Ascending aorta (tissue), 2 donors: ENCODE results near the gene ANKRD44. TPM values are rescaled to one million over a fixed set of nuclear protein-coding genes. Genes with fewer than 3 reads are reported as not detected.

Experiments used
- DNase-seq, 2 donors: peaks; one replicate each; pipeline ENCODE4 v3.0.0-alpha.2; 2019; ENCODE audit warnings: low spot score in 2 of 2
- H3K27ac ChIP-seq, 2 donors: fragments of 200-600 bp; sonication (generic); one replicate each; pipeline ENCODE4 v1.5.1; 2016 to 2017; ENCODE audit warnings: mild to moderate bottlenecking in 1 of 2
- H3K27me3 ChIP-seq: fragments of 200-600 bp; sonication (generic); one replicate; pipeline ENCODE4 v1.5.1; 2017
- H3K36me3 ChIP-seq, 2 donors: fragments of 200-600 bp; sonication (generic); one replicate each; pipeline ENCODE4 v1.5.1; 2016
- H3K4me1 ChIP-seq, 2 donors: fragments of 200-600 bp; sonication (generic); one replicate each; pipeline ENCODE4 v1.5.1; 2016 to 2017; ENCODE audit warnings: mild to moderate bottlenecking in 1 of 2
- H3K4me3 ChIP-seq, 2 donors: fragments of 200-600 bp; sonication (generic); one replicate each; pipeline ENCODE4 v1.5.1; 2016 to 2017; ENCODE audit warnings: mild to moderate bottlenecking in 1 of 2
- H3K9me3 ChIP-seq, 2 donors: fragments of 200-600 bp; sonication (generic); one replicate each; pipeline ENCODE4 v1.5.1; 2016
- intact Hi-C: fragments of 100-400 bp; cut with DNase I; formaldehyde crosslinking; loops from one replicate; pipeline ENCODE4 v1.15.1; 2023
- total RNA-seq: library from RNA; depleted of rRNA; stranded (reverse); fragments of >200 nt; gene quantifications from one replicate; pipeline ENCODE4 v1.1.0, GENCODE V29; 2016
- TF ChIP-seq, protein P1 (sequence below), 3 experiments: fragments of 200-600 bp in 2 of 3; fragments of 450-650 bp in 1 of 3; sonication (generic) in 2 of 3; IDR thresholded peaks; one replicate each; pipeline ENCODE4 v1.5.1; 2016 to 2019; ENCODE audit warnings: antibody characterized with exemption in 3 of 3, mild to moderate bottlenecking in 1 of 3, moderate library complexity in 1 of 3

ANKRD44 gene
- total RNA-seq, 1 donor from 2014 or later: 66.3 TPM

DNA sequence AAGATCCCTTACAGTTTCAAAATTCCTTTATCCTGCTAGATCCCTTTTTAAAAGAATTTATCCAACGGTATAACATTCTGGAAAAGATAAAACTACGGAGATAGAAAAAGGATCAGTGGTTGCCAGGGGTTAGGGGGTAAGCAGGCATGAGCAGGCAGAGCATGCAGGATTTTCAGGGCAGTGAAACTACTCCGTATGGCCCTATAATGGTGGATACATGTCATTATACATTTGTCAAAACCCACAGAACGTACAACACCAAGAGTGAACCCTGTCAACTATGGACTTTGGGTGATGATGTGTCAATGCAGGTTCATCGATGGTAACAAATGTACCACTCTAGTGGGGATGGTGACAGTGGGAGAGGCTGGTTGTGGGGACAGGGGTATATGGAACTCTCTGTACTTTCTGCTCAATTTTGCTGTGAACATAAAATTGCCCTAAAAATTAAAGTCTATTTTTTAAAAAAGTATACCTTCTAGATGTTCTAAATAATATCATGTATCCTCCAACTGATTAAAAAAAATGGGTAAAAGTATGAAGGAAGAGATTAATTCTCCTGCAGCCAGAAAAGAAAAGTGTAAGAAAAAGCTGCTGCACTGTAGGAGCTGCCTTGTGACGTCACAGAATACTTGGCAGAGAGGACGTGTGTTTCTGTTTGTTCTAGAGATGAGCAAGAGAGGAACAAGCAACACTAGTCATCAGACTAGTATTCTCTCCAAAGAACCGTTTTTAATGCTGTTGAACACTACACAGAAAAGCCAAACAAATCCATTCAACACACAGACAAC is 23.6 kb downstream of the ANKRD44 start:
- TF ChIP-seq, protein P1, sequence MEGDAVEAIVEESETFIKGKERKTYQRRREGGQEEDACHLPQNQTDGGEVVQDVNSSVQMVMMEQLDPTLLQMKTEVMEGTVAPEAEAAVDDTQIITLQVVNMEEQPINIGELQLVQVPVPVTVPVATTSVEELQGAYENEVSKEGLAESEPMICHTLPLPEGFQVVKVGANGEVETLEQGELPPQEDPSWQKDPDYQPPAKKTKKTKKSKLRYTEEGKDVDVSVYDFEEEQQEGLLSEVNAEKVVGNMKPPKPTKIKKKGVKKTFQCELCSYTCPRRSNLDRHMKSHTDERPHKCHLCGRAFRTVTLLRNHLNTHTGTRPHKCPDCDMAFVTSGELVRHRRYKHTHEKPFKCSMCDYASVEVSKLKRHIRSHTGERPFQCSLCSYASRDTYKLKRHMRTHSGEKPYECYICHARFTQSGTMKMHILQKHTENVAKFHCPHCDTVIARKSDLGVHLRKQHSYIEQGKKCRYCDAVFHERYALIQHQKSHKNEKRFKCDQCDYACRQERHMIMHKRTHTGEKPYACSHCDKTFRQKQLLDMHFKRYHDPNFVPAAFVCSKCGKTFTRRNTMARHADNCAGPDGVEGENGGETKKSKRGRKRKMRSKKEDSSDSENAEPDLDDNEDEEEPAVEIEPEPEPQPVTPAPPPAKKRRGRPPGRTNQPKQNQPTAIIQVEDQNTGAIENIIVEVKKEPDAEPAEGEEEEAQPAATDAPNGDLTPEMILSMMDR (IDR thresholded peaks at IDR 0.05): no peak
- Histone ChIP-seq H3K4me1 (peaks cover 0 to 5% of the 10 kb centered on the region in 2 donors), H3K27me3 (no peaks in the 10 kb centered on the region), H3K27ac (no peak overlapping the region), H3K4me3 (no peak overlapping the region), H3K9me3 (no peaks in the 10 kb centered on the region), H3K36me3 (no peaks in the 10 kb centered on the region)
- intact Hi-C loops: no loop called here
- peak in 1 of 2 donors; percentile 79 for DNase-seq

DNA sequence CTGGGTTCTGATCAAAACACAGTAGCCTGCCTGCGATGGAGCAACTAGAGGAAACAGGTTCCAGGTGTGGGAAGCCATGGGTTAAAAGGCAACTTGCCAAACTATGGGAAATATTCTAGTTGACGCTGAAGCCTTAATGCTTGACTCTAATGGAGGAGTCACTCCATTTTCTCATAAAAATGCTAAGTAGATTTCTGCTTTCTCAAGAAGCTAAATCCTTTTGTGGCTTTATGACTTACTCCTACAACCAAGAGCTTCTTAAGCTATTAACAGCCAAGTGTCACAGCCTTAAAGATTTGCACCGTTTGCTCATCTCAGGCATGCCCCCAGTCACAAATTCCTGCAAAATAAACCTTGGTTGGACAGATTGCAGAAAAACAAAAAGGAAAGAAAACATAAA is 25.2 kb downstream of the ANKRD44 start:
- Histone ChIP-seq H3K36me3 (no peaks in the 10 kb centered on the region), H3K27ac (no peak overlapping the region)
- intact Hi-C loops: no loop called here

DNA sequence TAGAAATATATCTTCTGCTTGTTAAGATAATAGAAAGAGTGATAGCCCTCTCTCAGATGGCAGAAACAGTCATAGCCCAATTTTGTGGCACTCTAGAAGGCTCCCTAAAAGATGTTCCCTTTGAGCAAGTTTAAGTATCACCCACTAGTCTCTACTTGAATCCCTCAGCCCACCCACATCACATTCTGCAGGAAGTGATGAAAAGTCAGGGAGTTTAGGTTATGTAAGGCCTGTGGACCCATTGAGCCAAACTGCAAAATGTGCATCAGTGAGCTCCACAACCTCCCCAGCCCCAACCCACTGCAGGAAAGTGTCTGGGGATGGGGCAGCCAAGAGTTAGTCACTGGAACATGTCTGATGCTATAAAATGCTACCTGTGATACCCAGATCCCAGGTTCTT is 25.6 kb downstream of the ANKRD44 start:
- Histone ChIP-seq H3K27ac (no peak overlapping the region), H3K36me3 (no peaks in the 10 kb centered on the region), H3K4me1 (peaks cover 0 to 14% of the 10 kb centered on the region in 2 donors), H3K27me3 (no peaks in the 10 kb centered on the region), H3K9me3 (no peaks in the 10 kb centered on the region), H3K4me3 (no peak overlapping the region)
- intact Hi-C loops: no loop called here
- TF ChIP-seq, protein P1 (IDR thresholded peaks at IDR 0.05): no peak
- DNase-seq: no peak

More for the DNA sequence above, 25.2 kb downstream of the ANKRD44 start:
- H3K4me1 ChIP-seq: peaks cover 0 to 11% of the 10 kb centered on the region in 2 donors
- H3K4me3 ChIP-seq: no peak overlapping the region
- no peak for DNase-seq
- H3K27me3 ChIP-seq: no peaks in the 10 kb centered on the region
- no peaks in the 10 kb centered on the region for H3K9me3 ChIP-seq
- TF ChIP-seq, protein P1 (IDR thresholded peaks at IDR 0.05): no peak

DNA sequence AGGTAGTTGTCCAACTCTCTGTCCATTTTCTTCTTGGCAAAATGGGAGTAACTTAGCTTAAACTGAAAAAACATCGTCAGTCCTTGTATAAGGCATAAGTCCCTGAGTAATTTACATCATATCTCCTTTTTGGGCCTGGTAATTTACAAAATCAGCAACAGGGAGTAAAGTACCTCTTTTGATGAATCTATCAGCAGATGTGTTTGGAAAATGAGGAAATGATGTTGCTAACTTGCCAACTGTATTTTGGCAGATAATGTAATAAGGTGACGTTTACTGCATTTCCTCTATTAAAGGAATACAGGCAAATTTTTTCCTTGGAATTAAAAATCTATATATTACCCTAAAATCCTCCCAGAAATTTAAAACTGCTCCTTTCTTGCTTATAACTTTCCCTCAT is 29.2 kb downstream of the ANKRD44 start:
- Histone ChIP-seq H3K36me3 (no peaks in the 10 kb centered on the region), H3K4me3 (no peak overlapping the region), H3K27ac (no peak overlapping the region), H3K9me3 (no peaks in the 10 kb centered on the region), H3K27me3 (no peaks in the 10 kb centered on the region), H3K4me1 (peaks cover 0 to 9% of the 10 kb centered on the region in 2 donors)
- TF ChIP-seq, protein P1 (IDR thresholded peaks at IDR 0.05): no peak
- no peak for DNase-seq
- intact Hi-C loops: no loop called here

DNA sequence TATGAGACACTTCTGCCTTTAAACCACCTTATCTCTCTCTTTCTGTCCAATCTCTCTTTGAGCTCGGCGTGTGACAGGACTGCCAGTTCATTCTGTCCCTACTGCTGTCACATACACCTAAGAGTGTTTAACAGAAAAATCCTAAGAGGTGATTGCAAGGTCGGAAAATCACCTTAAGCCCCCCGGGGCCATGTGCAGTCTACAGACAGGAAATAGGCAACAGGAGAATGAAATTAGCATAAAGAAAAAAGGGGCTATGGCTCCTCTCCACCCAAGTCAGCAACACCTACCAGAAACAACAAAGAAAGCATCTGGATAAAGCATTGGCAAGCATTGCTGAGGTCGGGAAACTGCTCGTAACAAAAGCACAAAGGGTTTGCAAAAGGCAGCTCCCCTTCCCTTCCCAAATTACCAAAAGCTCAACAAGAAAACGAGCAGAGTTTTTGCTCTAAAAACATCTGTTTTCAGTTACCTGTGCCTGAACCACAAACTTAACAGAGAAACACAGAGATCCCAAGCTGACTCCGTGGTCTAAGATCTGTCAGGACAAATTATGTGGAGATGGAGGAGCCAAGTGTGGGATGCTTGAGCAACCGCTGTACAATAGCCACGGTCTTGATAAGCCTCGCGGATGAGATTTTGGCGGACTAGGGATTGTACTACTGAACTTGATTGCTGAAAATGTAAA is 30.4 kb downstream of the ANKRD44 start:
- TF ChIP-seq, protein P1 (IDR thresholded peaks at IDR 0.05): no peak
- no peak overlapping the region for H3K4me3 ChIP-seq
- DNase-seq: no peak
- H3K36me3 ChIP-seq: no peaks in the 10 kb centered on the region
- H3K9me3 ChIP-seq: no peaks in the 10 kb centered on the region
- H3K27ac ChIP-seq: no peak overlapping the region
- no peaks in the 10 kb centered on the region for H3K27me3 ChIP-seq
- intact Hi-C loops: no loop called here
- H3K4me1 ChIP-seq: peaks cover 0 to 9% of the 10 kb centered on the region in 2 donors
